Lower lobe of right lung (tissue), 2 donors: ENCODE measurements around the gene UST. TPM values are rescaled to one million over a fixed set of nuclear protein-coding genes. Genes with fewer than 3 reads are reported as not detected.

ENCODE experiments used
- ATAC-seq, 2 donors: fragments of 200-7000 bp; cut with Tn5 transposase; one replicate each; pipeline ENCODE4 v1.9.1; 2020 to 2022; ENCODE audit warnings: mild to moderate bottlenecking in 2 of 2, moderate library complexity in 2 of 2
- DNase-seq: peaks from one replicate; pipeline ENCODE4 v3.0.0-alpha.2; 2020
- H3K27ac ChIP-seq: fragments of 200-600 bp; one replicate; pipeline ENCODE4 v1.8.0; 2022
- H3K27me3 ChIP-seq: fragments of 200-600 bp; one replicate; pipeline ENCODE4 v1.8.0; 2022; ENCODE audit warnings: low read depth
- H3K36me3 ChIP-seq: fragments of 200-600 bp; one replicate; pipeline ENCODE4 v1.8.0; 2022; ENCODE audit warnings: mild to moderate bottlenecking
- H3K4me1 ChIP-seq: fragments of 200-600 bp; one replicate; pipeline ENCODE4 v1.8.0; 2022
- H3K4me3 ChIP-seq: fragments of 200-600 bp; one replicate; pipeline ENCODE4 v1.8.0; 2022; ENCODE audit warnings: mild to moderate bottlenecking
- H3K9me3 ChIP-seq: fragments of 200-600 bp; one replicate; pipeline ENCODE4 v1.8.0; 2022
- intact Hi-C: fragments of 100-400 bp; cut with DNase I; formaldehyde crosslinking; loops from one replicate; pipeline ENCODE4 v1.11.0; 2022
- total RNA-seq: library from RNA; stranded (reverse); fragmentation: NEBNext Ultra II Directional; extraction: Animal tissue kit (Norgen Biotek cat#: 25700); gene quantifications from one replicate; pipeline ENCODE4 v1.2.1, GENCODE V29; 2021
- TF ChIP-seq, protein P1 (sequence below): fragments of 200-600 bp; IDR thresholded peaks from one replicate; pipeline ENCODE4 v1.8.0; 2022; ENCODE audit warnings: antibody characterized with exemption, mild to moderate bottlenecking
- donor health status: DM: no; HTN: yes; CAD: no; lungs with severe emphysema.

The UST gene
- total RNA-seq, 1 donor from 2014 or later = 11.8 TPM

DNA sequence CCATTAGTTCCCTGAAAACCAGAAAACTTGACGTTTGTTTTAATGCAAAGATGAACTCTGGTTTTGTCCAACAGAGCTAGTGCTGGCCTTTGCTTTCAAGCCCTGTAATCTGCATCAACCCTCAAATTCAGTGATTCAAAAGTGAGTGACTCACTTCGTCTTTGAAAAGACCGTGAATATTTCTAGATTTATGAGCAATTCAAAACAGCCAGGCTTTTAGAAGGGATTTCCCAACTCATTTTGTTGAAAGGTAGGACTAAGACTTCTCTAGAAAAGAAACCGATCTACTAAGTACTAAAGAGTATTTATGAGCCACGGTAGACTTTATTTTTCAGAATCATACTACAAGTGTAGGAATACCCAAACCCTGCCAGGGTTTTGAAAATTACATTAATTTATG lies 121.5 kb downstream of the UST start:
- Histone ChIP-seq H3K4me1 (no peaks in the 10 kb centered on the region), H3K27ac (no peak overlapping the region), H3K4me3 (no peak overlapping the region), H3K36me3 (no peaks in the 10 kb centered on the region), H3K27me3 (no peaks in the 10 kb centered on the region), H3K9me3 (no peaks in the 10 kb centered on the region)
- DNase-seq (no peak), ATAC-seq (no peak)
- intact Hi-C loops = no loop called here
- TF ChIP-seq, protein P1, sequence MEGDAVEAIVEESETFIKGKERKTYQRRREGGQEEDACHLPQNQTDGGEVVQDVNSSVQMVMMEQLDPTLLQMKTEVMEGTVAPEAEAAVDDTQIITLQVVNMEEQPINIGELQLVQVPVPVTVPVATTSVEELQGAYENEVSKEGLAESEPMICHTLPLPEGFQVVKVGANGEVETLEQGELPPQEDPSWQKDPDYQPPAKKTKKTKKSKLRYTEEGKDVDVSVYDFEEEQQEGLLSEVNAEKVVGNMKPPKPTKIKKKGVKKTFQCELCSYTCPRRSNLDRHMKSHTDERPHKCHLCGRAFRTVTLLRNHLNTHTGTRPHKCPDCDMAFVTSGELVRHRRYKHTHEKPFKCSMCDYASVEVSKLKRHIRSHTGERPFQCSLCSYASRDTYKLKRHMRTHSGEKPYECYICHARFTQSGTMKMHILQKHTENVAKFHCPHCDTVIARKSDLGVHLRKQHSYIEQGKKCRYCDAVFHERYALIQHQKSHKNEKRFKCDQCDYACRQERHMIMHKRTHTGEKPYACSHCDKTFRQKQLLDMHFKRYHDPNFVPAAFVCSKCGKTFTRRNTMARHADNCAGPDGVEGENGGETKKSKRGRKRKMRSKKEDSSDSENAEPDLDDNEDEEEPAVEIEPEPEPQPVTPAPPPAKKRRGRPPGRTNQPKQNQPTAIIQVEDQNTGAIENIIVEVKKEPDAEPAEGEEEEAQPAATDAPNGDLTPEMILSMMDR = no peak

DNA sequence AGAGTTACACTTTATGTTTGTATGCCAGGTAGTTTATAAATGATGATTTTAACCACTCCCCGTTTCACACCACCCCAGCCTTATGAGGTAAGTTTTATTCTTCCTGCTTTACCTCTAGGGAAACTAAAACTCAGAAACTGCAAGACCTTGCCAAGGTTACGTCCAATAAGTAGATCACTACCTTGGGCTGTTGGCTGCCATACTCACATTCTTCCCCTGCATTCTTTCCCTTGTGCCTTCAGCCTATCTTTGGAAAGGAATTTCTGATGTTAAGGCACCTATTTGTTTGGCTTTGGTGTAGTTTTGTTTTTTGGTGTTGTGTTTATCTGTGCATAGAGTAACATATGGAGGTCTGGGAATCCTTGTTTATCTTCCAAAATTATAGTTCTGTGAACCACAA lies 122.1 kb downstream of the UST start:
- Histone ChIP-seq H3K27ac (no peak overlapping the region), H3K27me3 (no peaks in the 10 kb centered on the region)

DNA sequence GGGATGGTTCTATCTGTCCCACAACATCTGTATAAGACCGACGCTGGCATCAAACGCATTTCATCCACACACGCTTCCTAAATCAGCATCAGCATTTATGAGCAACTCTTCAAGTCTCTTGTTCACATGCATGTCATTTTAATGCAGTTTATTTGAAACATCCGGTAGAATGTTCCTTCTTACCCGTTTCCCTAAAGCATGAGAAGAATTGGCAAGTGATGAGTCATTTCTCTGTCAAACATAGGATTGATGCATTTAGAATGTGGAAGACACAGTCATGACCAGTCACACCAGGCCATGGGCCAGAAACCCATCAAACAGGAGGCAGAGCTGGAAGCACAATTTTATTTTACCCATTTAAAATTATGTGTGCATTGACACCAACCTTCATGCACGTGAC lies 122.8 kb downstream of the UST start:
- ATAC-seq (no peak), DNase-seq (no peak)
- Histone ChIP-seq H3K27me3 (no peaks in the 10 kb centered on the region), H3K27ac (no peak overlapping the region), H3K4me1 (no peaks in the 10 kb centered on the region), H3K4me3 (no peak overlapping the region), H3K36me3 (no peaks in the 10 kb centered on the region), H3K9me3 (no peaks in the 10 kb centered on the region)
- TF ChIP-seq, protein P1 = no peak
- intact Hi-C loops = no loop called here

More for the DNA sequence above, 122.1 kb downstream of the UST start:
- H3K36me3 ChIP-seq = no peaks in the 10 kb centered on the region
- TF ChIP-seq, protein P1 = no peak
- DNase-seq = no peak
- H3K4me3 ChIP-seq = no peak overlapping the region
- intact Hi-C loops = no loop called here
- no peaks in the 10 kb centered on the region for H3K4me1 ChIP-seq
- ATAC-seq = no peak
- H3K9me3 ChIP-seq = no peaks in the 10 kb centered on the region

DNA sequence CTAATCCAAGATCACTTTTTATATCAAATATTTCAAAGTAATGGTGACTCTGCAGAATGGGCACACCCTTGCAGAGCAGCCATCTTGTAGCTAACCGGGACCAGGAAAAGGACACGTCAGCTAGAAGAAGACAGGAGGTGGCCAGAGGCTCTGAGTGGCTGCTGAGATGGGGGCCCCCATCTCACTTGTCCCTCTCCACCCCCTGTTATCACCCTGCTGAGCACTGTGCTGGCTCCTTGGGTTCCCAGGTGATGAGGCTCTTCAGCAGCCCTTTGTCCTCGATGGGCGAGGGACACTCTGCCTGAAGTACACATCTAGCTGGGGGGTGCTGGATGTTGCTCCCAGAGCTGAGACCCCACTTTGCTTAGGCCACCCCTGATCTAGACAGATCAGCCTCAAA lies 126.3 kb downstream of the UST start:
- DNase-seq (no peak), ATAC-seq (no peak)
- Histone ChIP-seq H3K27ac (no peak overlapping the region), H3K4me1 (no peaks in the 10 kb centered on the region), H3K4me3 (no peak overlapping the region), H3K36me3 (no peaks in the 10 kb centered on the region), H3K27me3 (no peaks in the 10 kb centered on the region), H3K9me3 (no peaks in the 10 kb centered on the region)
- TF ChIP-seq, protein P1 = no peak
- intact Hi-C loops = no loop called here

DNA sequence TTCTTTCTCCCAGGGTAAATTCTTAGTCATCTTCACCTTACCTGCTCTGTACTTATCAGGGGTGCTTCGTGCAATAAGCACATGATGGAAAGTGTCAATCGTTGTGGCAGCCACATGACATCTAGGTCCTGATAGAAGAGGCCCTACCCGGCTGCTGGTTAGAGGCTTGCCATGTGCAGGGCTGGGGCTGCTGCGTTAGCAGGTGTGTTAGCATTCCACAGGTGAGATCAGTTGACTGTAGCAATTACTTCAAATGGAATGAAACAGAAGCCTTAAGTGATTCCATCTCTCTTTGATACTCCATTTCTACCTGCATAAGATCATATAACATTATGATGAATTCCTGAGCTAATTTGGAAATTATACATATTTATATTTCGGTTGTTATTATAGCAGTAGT lies 127.0 kb downstream of the UST start:
- intact Hi-C loops = no loop called here
- no peak overlapping the region for H3K27ac ChIP-seq
- TF ChIP-seq, protein P1 = no peak

More for the DNA sequence above, 127.0 kb downstream of the UST start:
- ATAC-seq (peak in 1 of 2 donors; percentile 11), DNase-seq (no peak)
- H3K4me1 ChIP-seq = no peaks in the 10 kb centered on the region
- H3K9me3 ChIP-seq = no peaks in the 10 kb centered on the region
- no peaks in the 10 kb centered on the region for H3K36me3 ChIP-seq
- H3K27me3 ChIP-seq = no peaks in the 10 kb centered on the region
- H3K4me3 ChIP-seq = no peak overlapping the region
